Tibial artery (tissue), 4 donors: Measurements from ENCODE around the gene GASK1B.
A peak's percentile ranks its signal among the peaks of the same experiment; 100 is the strongest.

Experiments used
- DNase-seq, 2 donors: peaks; one replicate each; pipeline ENCODE4 v3.0.0-alpha.2; 2019
- H3K27ac ChIP-seq, 2 donors: fragments of 200-600 bp; sonication (generic) in 1 of 2; 1 replicate in 1 of 2; 2 replicates in 1 of 2; pipeline ENCODE4 v1.5.1; 2018 to 2019; ENCODE audit warnings: mild to moderate bottlenecking in 1 of 2
- H3K27me3 ChIP-seq, 2 donors: fragments of 200-600 bp; sonication (generic) in 1 of 2; one replicate each; pipeline versions ENCODE4 v1.5.1 to v1.6.0; 2016 to 2019
- H3K36me3 ChIP-seq, 3 donors: fragments of 200-600 bp; sonication (generic) in 2 of 3; one replicate each; pipeline ENCODE4 v1.5.1; 2016 to 2019; ENCODE audit warnings: mild to moderate bottlenecking in 2 of 3
- H3K4me1 ChIP-seq, 4 donors: fragments of 200-600 bp; sonication (generic) in 2 of 4; 1 replicate in 3 of 4; 2 replicates in 1 of 4; pipeline ENCODE4 v1.5.1; 2016 to 2019
- H3K4me3 ChIP-seq, 2 donors: fragments of 200-600 bp; sonication (generic) in 1 of 2; 1 replicate in 1 of 2; 2 replicates in 1 of 2; pipeline ENCODE4 v1.5.1; 2018 to 2019; ENCODE audit warnings: mild to moderate bottlenecking in 2 of 2
- H3K9me3 ChIP-seq, 3 donors: fragments of 200-600 bp; sonication (generic) in 1 of 3; one replicate each; pipeline ENCODE4 v1.5.1; 2016 to 2019
- intact Hi-C: fragments of 100-400 bp; cut with DNase I; formaldehyde crosslinking; loops from one replicate; pipeline ENCODE4 v1.15.0; 2023; ENCODE audit warnings: low total_unique reads
- TF ChIP-seq, protein P1 (sequence below), 2 experiments: fragments of 200-600 bp in 1 of 2; fragments of 450-650 bp in 1 of 2; IDR thresholded peaks; one replicate each; pipeline ENCODE4 v1.5.1; 2017 to 2019; ENCODE audit warnings: antibody characterized with exemption in 2 of 2, mild to moderate bottlenecking in 1 of 2, moderate library complexity in 1 of 2

Gene GASK1B

DNA sequence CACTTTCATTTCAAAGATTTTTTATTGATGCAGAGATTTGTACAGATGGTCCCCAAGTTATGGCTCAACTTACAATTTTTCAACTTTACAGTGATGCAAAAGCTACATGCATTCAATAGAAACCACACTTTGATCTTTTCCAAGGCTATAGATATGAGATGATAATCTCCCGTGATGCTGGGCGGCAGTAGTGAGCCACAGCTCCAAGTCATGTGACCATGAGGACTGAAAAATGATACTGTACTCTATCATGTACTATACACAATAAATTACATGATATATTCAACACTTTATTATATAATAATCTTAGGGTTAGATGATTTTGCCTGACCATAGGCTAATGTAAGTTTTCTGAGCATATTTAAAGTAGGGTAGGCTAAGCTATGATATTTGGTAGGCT, 14.0 kb upstream of the GASK1B start:
- H3K27me3 ChIP-seq: no peaks in the 10 kb centered on the region
- no peak overlapping the region for H3K27ac ChIP-seq
- H3K4me3 ChIP-seq: no peak overlapping the region
- intact Hi-C loops: no loop called here
- H3K4me1 ChIP-seq: peaks cover 0 to 23% (median 8%) of the 10 kb centered on the region in 4 donors
- DNase-seq: no peak
- TF ChIP-seq, protein P1, sequence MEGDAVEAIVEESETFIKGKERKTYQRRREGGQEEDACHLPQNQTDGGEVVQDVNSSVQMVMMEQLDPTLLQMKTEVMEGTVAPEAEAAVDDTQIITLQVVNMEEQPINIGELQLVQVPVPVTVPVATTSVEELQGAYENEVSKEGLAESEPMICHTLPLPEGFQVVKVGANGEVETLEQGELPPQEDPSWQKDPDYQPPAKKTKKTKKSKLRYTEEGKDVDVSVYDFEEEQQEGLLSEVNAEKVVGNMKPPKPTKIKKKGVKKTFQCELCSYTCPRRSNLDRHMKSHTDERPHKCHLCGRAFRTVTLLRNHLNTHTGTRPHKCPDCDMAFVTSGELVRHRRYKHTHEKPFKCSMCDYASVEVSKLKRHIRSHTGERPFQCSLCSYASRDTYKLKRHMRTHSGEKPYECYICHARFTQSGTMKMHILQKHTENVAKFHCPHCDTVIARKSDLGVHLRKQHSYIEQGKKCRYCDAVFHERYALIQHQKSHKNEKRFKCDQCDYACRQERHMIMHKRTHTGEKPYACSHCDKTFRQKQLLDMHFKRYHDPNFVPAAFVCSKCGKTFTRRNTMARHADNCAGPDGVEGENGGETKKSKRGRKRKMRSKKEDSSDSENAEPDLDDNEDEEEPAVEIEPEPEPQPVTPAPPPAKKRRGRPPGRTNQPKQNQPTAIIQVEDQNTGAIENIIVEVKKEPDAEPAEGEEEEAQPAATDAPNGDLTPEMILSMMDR (IDR thresholded peaks at IDR 0.05): no peak
- no peaks in the 10 kb centered on the region for H3K9me3 ChIP-seq
- no peaks in the 10 kb centered on the region for H3K36me3 ChIP-seq

DNA sequence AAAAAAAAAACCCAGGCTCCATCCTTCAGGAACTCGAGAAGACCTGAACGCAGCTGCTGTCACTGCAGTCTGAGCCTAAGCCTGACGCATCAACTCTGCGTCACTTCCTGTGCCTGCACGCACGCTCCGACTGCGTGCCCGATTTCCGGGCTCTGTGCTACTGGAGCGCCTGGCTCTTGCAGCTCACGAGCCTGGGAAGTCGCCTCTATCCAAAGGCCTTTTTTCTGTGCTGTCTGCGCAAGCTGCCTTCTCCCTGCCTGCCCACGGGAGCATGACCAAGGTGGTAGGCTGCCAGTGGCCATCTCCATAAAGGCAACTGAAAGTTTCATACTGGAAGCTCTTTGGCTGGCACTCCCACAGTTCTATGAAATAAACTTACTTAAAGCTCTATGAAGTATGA, 9.9 kb upstream of the GASK1B start:
- TF ChIP-seq, protein P1 (IDR thresholded peaks at IDR 0.05): no peak
- intact Hi-C loops: no loop called here
- Histone ChIP-seq H3K36me3 (no peaks in the 10 kb centered on the region), H3K4me3 (no peak overlapping the region), H3K9me3 (no peaks in the 10 kb centered on the region), H3K27ac (peak overlapping the region in 1 of 2 donors; percentile 22), H3K4me1 (peaks cover 0 to 44% (median 28%) of the 10 kb centered on the region in 4 donors), H3K27me3 (no peaks in the 10 kb centered on the region)
- no peak for DNase-seq

DNA sequence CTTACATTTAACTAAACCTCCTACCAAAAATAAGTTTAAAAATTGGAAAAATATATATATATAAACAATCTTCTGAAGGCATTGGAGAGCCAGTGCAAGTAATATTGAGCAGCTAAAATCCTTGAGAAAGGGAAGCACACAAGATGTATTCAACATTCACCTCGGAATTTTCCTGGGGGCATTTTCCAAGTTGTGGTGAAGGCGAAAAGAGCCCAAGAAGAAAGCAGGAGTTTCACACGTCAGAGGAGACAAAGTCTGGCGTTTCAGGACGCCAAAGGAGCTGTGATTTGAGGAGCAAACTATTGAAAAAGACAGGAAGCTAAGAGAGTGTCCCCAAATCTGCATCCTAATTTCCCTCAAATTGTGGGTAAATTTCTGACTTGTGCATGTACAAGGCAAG, 9.1 kb upstream of the GASK1B start:
- no peaks in the 10 kb centered on the region for H3K9me3 ChIP-seq
- DNase-seq: no peak
- H3K27me3 ChIP-seq: no peaks in the 10 kb centered on the region
- H3K27ac ChIP-seq: peak overlapping the region in 1 of 2 donors; percentile 40
- intact Hi-C loops: no loop called here
- TF ChIP-seq, protein P1 (IDR thresholded peaks at IDR 0.05): no peak
- H3K4me1 ChIP-seq: peaks cover 0 to 52% (median 31%) of the 10 kb centered on the region in 4 donors
- no peaks in the 10 kb centered on the region for H3K36me3 ChIP-seq
- no peak overlapping the region for H3K4me3 ChIP-seq

DNA sequence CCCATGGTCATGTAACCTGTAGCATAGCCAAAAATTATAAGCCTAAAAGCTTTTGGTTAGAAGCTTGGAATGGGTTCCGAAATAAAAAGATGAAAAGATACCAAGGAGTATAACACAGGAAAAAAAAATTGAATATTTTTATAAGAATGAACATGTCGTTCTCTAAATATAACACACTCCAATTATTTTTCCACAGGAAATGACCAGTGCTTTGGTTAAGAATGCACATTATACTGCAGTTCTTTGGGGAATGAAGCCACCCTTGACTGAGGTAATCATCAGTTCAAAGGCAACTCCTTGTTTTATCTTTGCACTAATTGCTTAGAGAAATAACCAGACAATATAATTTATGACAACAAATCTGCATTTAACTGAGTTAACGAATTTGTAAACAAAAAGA, 6.6 kb upstream of the GASK1B start:
- peak overlapping the region; percentile 8 to 27 for H3K4me3 ChIP-seq
- DNase-seq: no peak
- no peaks in the 10 kb centered on the region for H3K27me3 ChIP-seq
- H3K36me3 ChIP-seq: no peaks in the 10 kb centered on the region
- TF ChIP-seq, protein P1 (IDR thresholded peaks at IDR 0.05): no peak
- peak overlapping the region; percentile 87 to 89 for H3K27ac ChIP-seq
- peaks cover 0 to 71% (median 40%) of the 10 kb centered on the region in 4 donors for H3K4me1 ChIP-seq
- intact Hi-C loops: no loop called here
- no peaks in the 10 kb centered on the region for H3K9me3 ChIP-seq

DNA sequence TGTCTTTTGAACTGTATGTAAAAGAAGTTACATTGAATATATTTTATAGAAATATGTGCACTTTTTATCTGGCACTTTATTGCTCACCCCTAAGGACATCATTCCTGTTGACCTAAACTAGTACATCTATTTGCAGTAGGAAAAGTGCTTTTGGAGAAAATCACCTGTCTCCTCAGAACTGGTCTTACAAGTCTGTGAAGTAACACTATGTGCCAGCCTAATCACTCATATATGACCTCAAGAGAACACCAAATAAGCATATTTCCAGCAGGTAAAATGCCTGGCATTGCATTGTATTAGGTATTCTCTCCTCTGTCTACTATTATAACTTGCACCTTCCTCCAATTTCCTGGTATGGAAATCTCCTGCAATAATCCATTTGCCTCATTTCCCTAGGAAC, 4.0 kb upstream of the GASK1B start:
- H3K4me1 ChIP-seq: peaks cover 0 to 77% (median 37%) of the 10 kb centered on the region in 4 donors
- intact Hi-C loops: no loop called here
- peak overlapping the region; percentile 87 to 89 for H3K27ac ChIP-seq
- H3K27me3 ChIP-seq: no peaks in the 10 kb centered on the region
- TF ChIP-seq, protein P1 (IDR thresholded peaks at IDR 0.05): no peak
- no peak overlapping the region for H3K4me3 ChIP-seq
- no peaks in the 10 kb centered on the region for H3K9me3 ChIP-seq
- no peak for DNase-seq
- no peaks in the 10 kb centered on the region for H3K36me3 ChIP-seq

- Histone ChIP-seq H3K27me3 (no peaks in the 10 kb centered on the region), H3K4me3 (no peak overlapping the region), H3K27ac (peak overlapping the region; percentile 87 to 89), H3K4me1 (peaks cover 0 to 76% (median 35%) of the 10 kb centered on the region in 4 donors), H3K9me3 (no peaks in the 10 kb centered on the region), H3K36me3 (no peaks in the 10 kb centered on the region)
- DNase-seq: peak in 1 of 2 donors; percentile 71
- intact Hi-C loops: no loop called here
- TF ChIP-seq, protein P1 (IDR thresholded peaks at IDR 0.05): no peak
Measured at GRCh38 chr4:158176108-158176507, 3.3 kb upstream of the GASK1B start.
